AG20443 (cell line): ENCODE data around the gene ATP10D.
"Not testable (repeated sequence)": the region's sequence is repeated elsewhere in the genome, so short reads cannot be mapped to it uniquely, and the experiment has no call there.

ENCODE experiments used
- DNase-seq: peaks from one replicate; pipeline ENCODE4 v3.0.0; 2012; ENCODE audit warnings: low spot score, mixed read lengths

ATP10D gene

DNA sequence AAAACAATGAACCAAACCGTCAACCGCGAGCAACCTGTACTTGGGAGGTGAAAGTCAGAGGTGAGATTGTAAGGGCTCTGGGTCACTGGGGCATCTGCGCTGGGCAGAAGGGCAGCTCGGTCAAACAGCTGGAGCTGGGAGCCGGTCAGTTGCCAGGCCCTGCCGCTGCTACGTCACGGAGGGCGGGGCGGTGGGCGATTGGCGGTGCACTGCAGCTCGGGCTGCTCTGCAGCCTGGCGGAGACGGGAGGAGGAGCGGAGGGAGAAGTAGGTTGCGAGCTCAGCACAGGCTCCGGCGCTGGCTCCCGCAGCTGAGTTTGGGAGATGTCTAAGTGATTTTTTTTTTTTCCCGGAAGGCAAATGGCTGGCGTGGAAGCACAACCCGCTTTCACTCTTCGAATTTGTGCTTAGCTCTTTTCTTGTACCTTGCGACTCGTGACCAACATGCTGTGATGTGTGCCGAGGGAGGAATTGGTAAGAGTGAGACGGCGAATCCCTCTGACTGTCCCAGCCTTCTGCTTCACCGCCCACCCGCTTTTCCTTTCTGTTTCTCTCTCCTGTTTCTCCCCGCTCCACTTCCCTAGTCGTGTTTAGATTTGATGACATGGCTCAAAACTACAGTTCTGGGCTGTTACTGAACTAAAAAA is at the start of gene ATP10D:
Gene ATP10D, plus strand, starts transcription at position 229 of the 646 bp plus-strand sequence. CDS start 27,266 bp downstream, outside the sequence.
- DNase-seq: peak; percentile 96

GRCh38 chr4:47442980-47443379 is 42.1 kb upstream of the ATP10D start:
- no peak for DNase-seq

DNA sequence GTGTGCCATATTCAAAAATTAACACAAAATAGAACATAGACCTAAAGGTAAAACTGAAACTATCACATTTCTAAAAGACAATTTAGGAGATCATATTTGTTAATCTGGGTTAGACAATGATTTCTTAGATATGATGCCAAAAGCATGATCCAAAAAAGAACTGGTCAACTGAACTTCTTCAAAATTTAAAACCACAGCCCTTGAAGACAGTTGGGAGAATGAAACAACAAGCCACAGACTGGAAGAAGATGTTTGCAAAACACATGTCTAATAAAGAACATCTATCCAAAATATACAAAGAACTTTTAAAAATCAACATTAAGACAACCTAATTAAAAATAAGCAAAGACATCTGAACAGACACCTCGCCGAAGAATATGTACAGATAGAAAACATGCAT is 41.0 kb upstream of the ATP10D start:
- no peak for DNase-seq

DNA sequence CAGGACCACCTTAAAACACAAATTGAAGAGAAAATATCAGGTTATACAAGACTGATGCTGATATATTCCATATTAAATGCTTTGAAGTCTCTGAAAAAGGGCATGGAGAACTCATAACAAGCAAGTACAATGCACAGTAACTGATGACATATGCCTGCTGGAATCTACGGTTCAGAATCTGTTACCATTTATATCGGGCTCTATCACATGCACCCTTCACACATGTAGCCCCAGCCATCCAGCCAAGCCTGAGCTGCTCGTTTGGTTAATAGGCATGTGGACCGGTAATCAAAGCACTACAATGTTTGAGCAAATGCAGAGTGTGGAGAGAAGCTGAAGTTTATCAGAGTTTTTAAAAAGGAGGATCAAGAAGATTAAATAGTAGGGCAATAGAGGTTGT is 33.4 kb upstream of the ATP10D start:
- peak; percentile 40 for DNase-seq

DNA sequence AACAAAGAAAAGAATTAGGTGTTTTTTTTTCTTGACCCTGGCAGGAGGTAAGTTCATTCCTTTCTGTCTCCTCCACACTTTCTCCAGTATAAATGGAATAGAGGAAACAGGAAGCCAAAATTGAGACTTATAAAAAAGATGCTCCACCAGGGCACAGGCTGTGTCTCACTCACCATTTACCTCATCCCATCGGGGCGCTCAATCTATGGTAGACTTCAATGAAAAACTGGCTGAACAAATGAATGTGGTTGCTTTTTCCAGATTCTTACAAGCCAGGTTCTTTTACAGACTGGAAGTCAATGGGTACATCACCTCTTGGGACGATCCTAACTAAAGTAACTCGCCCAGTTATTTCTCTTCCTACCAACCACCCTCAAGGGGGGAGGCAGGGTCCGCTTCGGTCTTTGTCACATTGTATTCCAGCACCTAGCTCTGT is 22.3 kb upstream of the ATP10D start:
- peak; percentile 11 for DNase-seq

DNA sequence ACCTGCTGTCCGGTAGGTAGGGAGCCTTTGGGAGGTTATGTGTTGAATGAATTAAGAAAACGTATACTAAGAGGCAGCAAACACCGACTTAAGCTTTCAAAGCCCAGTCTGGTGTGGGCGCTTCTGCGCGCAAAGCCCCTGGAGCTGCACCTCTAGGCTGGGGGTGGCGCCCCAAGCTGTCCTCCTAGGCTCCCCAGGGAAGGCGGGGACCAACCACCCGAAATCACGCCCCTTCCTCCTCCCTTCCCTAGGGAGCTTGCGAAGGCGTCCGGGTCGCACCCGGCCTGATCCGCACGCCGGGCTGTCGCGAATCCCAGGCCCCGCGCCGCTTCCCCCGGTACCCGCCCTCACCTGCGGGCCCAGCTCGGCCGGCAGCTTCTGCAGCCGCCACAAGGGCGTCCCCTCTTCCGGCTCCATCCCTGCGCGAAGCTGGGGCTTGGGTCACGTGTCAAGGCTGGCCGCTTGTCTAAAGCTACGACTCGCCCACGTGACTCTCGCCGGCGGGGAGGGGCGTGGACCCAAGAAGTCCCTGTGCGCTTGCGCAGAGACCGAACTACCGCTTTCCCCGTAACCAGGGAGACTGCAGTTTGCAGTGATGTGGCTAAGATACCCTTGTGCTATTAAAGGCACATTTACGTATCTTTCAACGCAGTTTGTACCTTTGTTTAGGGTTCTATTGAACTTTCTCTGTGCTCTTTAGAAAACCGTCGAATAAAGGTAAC is 21.7 kb upstream of the ATP10D start, which contains the start of gene COMMD8:
Gene COMMD8, minus strand, starts transcription at position 468 of the 722 bp plus-strand sequence. Its CDS starts 51 bp downstream, at position 417.
- peak; percentile 99 for DNase-seq

DNA sequence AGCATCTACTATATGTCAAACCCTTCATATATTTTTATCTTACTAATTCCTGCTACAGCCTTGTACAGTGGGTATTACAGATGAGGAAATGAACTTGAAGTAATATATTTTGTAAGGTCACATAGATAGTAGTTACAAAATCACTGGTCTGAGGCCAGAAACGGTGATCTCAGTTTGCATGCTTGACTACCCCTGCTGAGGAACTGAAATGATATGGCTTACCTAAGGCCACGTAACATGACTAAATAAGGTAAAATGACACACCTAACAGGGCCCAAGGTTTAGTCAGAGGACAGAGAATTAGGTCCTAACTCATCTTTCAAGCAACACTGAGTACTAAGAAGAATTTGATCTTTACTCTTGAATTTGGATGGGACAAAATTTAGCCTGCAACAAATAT is 20.1 kb upstream of the ATP10D start:
- DNase-seq: no peak

DNA sequence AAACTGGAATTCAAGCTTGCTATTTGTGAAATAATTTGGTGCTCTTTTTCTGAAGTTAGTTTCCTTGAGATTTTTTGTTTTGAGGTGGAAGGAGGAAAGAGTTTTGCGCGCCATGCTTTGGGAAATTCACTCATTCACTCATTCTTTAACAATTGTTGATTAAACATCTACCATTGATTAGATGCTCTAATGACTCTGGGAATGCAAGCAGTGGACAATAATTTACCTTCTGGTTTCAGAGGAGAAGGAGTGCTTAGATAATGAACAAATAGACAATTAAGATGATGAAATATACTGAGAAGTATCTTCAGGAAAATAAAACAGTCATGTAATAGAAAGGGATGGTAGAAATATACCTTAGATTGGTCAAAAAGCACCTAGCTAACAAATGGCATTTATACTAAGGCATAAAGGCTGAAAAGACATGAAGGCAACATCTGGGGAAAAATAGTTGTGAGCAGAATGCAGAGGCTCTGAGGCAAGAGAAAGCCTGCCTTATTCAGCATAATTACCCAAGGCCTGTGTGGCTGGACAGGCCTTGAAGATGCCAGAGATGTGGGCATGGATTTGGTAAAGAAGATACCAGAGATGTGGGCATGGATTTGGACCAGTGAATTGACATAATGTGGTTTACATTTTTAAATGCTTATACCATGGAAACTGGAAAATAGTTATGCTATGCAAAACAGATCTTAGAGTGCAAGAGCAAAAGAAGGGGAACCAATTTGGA is 18.9 kb upstream of the ATP10D start:
- no peak for DNase-seq

DNA sequence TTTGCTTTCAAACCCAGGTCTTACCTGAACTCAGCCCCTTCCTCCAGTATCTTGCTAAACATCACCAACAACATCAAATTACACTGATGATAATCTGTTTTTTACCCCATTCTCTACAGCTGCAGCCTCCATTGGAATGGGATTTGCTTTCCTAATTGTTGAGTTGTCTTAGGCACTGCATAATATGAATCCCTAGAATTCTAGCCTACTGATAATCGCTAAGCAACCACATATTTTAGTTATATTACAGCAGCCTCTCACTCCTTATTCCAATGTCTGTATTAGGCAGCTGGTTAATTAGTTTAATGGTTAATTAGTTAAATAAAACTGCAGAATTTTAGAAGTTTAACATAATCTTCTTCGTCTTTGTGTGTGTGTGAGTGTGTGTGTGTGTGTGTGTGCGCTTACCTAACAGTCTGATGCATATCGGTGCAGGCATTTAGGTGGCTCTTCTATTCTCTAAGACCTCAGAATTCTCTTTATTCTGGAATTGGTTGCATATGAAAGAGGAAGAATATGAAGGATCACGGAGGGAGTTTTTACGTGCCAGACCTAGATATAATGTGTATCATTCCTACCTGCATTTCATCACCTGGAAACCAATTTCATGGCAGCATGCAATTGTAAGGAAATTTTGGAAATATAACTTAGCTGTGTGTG is 16.2 kb upstream of the ATP10D start:
- DNase-seq: peak; percentile 31

DNA sequence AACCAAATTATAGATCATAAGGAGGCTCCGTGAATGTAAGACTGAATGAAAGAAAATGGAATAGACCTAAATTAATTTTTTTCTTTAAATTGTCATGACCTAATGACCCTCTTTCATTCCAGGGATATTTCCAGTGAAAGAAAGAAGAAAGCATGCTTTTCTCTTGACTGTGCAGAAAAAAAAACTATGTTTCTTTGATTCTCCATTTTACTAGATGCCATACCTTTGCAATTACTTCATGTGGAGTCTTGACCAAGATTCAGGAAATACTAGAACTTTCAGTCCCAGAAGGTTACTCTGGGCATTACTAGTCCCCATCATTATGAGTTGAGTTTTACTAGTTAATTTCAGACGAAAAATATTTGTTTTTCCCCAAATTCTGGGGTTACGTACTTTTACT is 15.1 kb upstream of the ATP10D start:
- peak; percentile 34 for DNase-seq

- no peak for DNase-seq
Observed at GRCh38 chr4:47471064-47471463, 14.0 kb upstream of the ATP10D start.

DNA sequence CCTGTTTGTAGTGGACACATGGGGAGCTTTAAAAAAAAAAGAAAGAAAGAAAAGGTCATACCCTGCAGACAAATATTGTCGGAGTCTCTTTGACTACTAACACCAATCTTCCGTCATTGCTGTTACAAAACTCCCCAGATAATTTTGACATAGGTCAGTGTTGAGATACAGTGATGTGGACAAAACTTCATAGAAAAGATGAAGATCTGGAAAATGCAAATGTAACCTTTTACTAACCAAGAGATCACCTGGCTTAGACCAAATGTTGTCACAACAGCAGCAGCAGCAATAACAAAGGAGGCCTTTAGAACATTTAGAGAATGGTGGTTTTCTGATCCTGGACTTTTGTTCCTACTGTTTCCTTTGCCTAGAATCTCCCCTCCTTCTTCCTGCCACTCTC is 13.5 kb upstream of the ATP10D start:
- no peak for DNase-seq

GRCh38 chr4:47473141-47473750 is 11.8 kb upstream of the ATP10D start:
- no peak for DNase-seq

DNA sequence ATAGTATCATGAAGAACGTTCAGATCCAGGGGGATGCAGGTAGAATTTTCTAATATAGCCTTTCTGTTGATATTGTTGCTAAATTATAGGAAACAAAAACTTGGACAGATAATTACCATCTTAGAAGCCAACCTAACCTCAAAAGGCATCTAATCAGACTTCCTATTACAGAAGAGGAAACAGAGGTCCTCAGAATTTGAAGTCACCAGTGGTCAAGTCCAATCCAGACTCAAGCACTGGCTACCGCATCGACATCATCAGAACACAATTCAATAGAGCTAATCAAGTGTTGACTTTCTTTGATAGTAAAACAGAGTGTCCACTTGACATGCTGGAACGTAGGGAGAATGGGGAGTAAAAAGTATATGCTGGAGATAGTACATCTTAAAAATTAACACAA is 10.3 kb upstream of the ATP10D start:
- no peak for DNase-seq

- no peak for DNase-seq
Observed at GRCh38 chr4:47475411-47475810, 9.7 kb upstream of the ATP10D start.

GRCh38 chr4:47478804-47479203 is 6.3 kb upstream of the ATP10D start:
- no peak for DNase-seq

DNA sequence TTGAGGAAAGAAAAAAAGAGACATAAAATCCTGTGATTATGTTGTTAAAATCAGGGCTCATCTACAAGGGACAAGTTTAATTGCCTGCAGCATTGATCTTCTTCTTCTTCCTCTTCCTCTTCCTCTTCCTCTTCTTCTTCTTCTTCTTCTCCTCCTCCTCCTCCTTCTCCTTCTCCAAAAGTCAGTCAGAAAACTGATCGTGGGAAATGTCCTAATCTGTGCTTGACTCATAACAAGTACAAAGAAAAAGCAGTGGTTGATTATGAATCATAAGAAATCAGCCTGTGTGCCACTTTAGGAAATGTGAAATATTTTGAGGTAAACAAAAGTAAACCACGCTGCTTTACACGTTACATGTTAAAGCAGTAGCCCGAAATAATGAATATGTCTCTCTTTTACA is 2.7 kb upstream of the ATP10D start:
- peak; percentile 25 for DNase-seq

- peak; percentile 20 for DNase-seq
Observed at GRCh38 chr4:47483745-47484144, 1.3 kb upstream of the ATP10D start.

DNA sequence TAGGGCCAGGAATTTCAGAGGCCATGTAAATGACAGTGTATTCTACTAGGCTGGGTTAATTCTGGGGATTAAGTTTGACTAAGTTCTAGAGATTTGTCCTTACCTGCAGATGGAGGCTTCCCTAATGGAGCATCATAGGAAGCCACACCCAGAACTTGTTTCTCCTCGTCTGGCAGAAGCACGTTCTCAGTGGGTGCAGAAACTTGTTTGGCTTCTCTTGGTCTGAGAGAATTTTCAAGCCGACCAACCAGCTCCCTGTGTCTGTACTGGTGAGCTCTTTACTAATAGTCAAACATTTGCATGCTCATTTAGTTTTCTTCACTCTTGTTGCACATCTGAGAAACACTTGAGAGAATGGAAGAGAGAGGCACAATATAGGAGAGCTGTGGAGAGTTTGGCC is 907 bp upstream of the ATP10D start:
- DNase-seq: no peak

GRCh38 chr4:47485768-47486167 is 693 bp downstream of the ATP10D start:
- DNase-seq: no peak

DNA sequence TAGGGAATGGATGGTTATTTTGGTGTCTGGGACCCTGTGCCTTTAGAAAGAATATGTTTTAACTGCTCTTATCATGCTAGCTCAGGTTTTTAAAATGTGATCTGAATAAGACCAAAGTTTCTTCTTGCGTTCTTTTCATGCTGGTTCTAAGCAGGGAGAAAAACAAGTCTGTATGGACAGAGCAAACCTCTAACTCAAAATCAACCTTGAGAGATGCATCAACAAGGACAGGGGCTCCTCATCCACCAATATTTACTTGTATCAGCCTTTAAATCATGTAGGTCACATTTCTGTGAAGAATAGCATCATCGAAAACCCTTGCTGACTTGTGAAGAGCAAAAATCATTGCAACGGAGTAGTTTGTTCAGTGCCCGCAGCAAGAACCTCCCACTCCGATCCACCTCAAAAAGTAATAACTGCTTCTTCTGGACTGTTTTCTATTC is 1.2 kb downstream of the ATP10D start:
- DNase-seq: peak; percentile 15

DNA sequence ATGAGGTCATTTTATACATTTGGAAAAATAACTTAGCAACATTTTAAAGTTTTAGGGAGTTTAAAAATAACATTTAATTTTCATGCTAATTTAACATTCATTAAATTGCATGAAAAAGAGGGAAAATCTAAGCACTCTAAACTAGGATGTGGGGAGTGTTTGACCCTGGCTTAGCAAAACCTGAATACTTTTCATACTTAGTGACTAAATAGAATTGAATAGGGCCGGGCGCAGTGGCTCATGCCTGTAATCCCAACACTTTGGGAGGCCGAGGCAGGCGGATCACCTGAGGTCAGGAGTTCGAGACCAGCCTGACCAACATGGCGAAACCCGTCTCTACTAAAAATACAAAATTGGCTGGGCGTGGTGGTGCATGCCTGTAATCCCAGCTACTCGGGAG is 1.7 kb downstream of the ATP10D start:
- DNase-seq: not testable (repeated sequence)
